ENCODE results near the gene KLF7.

The KLF7 gene

GRCh38 chr2:207165121-207166038 is at the start of gene KLF7:
TSS of gene KLF7 (minus strand) at chr2:207165948. CDS start at chr2:207165568, 380 bp downstream.
- no peak for DNase-seq (ENCODE audit: low spot score)

GRCh38 chr2:207215308-207215707 is 49.6 kb upstream of the KLF7 start:
- no peak for DNase-seq (ENCODE audit: low spot score)

- DNase-seq (ENCODE audit: low spot score): no peak
These were observed 48.7 kb upstream of the KLF7 start for GRCh38 chr2:207214446-207214845.

GRCh38 chr2:207206011-207206410 is 40.3 kb upstream of the KLF7 start:
- DNase-seq (ENCODE audit: low spot score): no peak

GRCh38 chr2:207205173-207205957 is 39.6 kb upstream of the KLF7 start:
- DNase-seq (ENCODE audit: low spot score): no peak

GRCh38 chr2:207203056-207203455 is 37.3 kb upstream of the KLF7 start:
- DNase-seq (ENCODE audit: low spot score): no peak

- DNase-seq (ENCODE audit: low spot score): no peak
These were observed 36.9 kb upstream of the KLF7 start for GRCh38 chr2:207202645-207203044.

GRCh38 chr2:207201416-207201815 is 35.7 kb upstream of the KLF7 start:
- DNase-seq (ENCODE audit: low spot score): no peak

- DNase-seq (ENCODE audit: low spot score): no peak
These were observed 34.4 kb upstream of the KLF7 start for GRCh38 chr2:207200136-207200535.

GRCh38 chr2:207194028-207194427 is 28.3 kb upstream of the KLF7 start:
- DNase-seq (ENCODE audit: low spot score): no peak

- no peak for DNase-seq (ENCODE audit: low spot score)
These were observed 23.1 kb upstream of the KLF7 start for GRCh38 chr2:207188626-207189419.

GRCh38 chr2:207185372-207185771 is 19.6 kb upstream of the KLF7 start:
- no peak for DNase-seq (ENCODE audit: low spot score)

- DNase-seq (ENCODE audit: low spot score): no peak
These were observed 19.0 kb upstream of the KLF7 start for GRCh38 chr2:207184768-207185167.

GRCh38 chr2:207184348-207184747 is 18.6 kb upstream of the KLF7 start:
- DNase-seq (ENCODE audit: low spot score): no peak

- DNase-seq (ENCODE audit: low spot score): no peak
These were observed 17.8 kb upstream of the KLF7 start for GRCh38 chr2:207183506-207183905.

- DNase-seq (ENCODE audit: low spot score): no peak
These were observed 17.2 kb upstream of the KLF7 start for GRCh38 chr2:207182911-207183310.

- DNase-seq (ENCODE audit: low spot score): no peak
These were observed 16.0 kb upstream of the KLF7 start for GRCh38 chr2:207181526-207182274.

- DNase-seq (ENCODE audit: low spot score): no peak
These were observed 15.0 kb upstream of the KLF7 start for GRCh38 chr2:207180741-207181140.

- DNase-seq (ENCODE audit: low spot score): no peak
These were observed 10.5 kb upstream of the KLF7 start for GRCh38 chr2:207176247-207176646.

GRCh38 chr2:207173641-207174040 is 7.9 kb upstream of the KLF7 start:
- no peak for DNase-seq (ENCODE audit: low spot score)

- DNase-seq (ENCODE audit: low spot score): no peak
These were observed 1.6 kb upstream of the KLF7 start for GRCh38 chr2:207167099-207167923.
